HepG2 (cell line): Measurements from ENCODE around the gene PSMB2.

Experiments
- REL ChIP-seq: sonication (generic); formaldehyde crosslinking; conservative IDR thresholded peaks from 2 replicates; pipeline ENCODE4 v1.8.0; 2022; ENCODE audit warnings: mild to moderate bottlenecking, missing genetic modification reagents, moderate library complexity
- SUZ12 ChIP-seq: fragments of 150-350 bp; IDR thresholded peaks from 2 replicates; pipeline ENCODE4 v1.6.1; 2014; ENCODE audit warnings: low read depth, low read length
- ZBTB49 ChIP-seq: sonication (generic); formaldehyde crosslinking; IDR thresholded peaks from 2 replicates; pipeline ENCODE4 v1.4.0; 2020; ENCODE audit warnings: missing genetic modification reagents, borderline replicate concordance
- ZNF670 ChIP-seq: sonication (generic); formaldehyde crosslinking; IDR thresholded peaks from 2 replicates; pipeline ENCODE4 v1.8.0; 2022; ENCODE audit warnings: mild to moderate bottlenecking, missing genetic modification reagents, borderline replicate concordance
- ZSCAN5A ChIP-seq: sonication (generic); formaldehyde crosslinking; IDR thresholded peaks from 2 replicates; pipeline ENCODE4 v1.8.0; 2022; ENCODE audit warnings: mild to moderate bottlenecking, missing genetic modification reagents, borderline replicate concordance

- TF ChIP-seq ZSCAN5A (CRISPR knock-in tag) (no peak), ZBTB49 (CRISPR knock-in tag) (no peak), REL (CRISPR knock-in tag) (no peak), SUZ12 (no peak), ZNF670 (no peak)
Measured at GRCh38 chr1:35574655-35575415, 66.5 kb downstream of the PSMB2 start.
